SK-N-SH (cell line): ENCODE measurements around the gene ATPAF2. TPM values are rescaled to one million over a fixed set of nuclear protein-coding genes. Genes with fewer than 3 reads are reported as not detected.
A peak's percentile ranks its signal among the peaks of the same experiment; 100 is the strongest.

Experiments used
- CTCF ChIA-PET: fragments of 300-600, 350-600 bp; formaldehyde crosslinking; extraction: SDS; loops from one replicate; lab custom pipeline; 2021; lab: Yijun Ruan, JAX
- POLR2A ChIA-PET: fragments of 350-600 bp; sonication (Branson Sonifier 250); formaldehyde crosslinking; extraction: SDS; loops from one replicate; lab custom pipeline; 2020; ENCODE audit warnings: antibody characterized with exemption, inconsistent platforms; lab: Yijun Ruan, JAX
- DNase-seq: peaks from one replicate; pipeline ENCODE4 v3.0.0; 2012
- H2AFZ ChIP-seq: fragments of 200-600 bp; sonication (generic); 2 replicates; pipeline ENCODE4 v1.8.1; 2016; ENCODE audit warnings: antibody characterized with exemption, mild to moderate bottlenecking, low read depth
- H3F3A ChIP-seq: fragments of 200-600 bp; sonication (generic); replicated peaks from 2 replicates; pipeline ENCODE3; 2016; ENCODE audit warnings: antibody characterized with exemption, mild to moderate bottlenecking; ENCODE audit not compliant: insufficient read depth
- H3K27ac ChIP-seq, 2 experiments: fragments of 200-500 bp in 1 of 2; fragments of 200-600 bp in 1 of 2; sonication (Bioruptor generic) in 1 of 2; sonication (generic), shearing (Covaris generic) in 1 of 2; 2 replicates each; pipeline versions ENCODE4 v1.5.1 to v1.6.1; 2014 to 2016; ENCODE audit warnings: low read depth in 2 of 2, inconsistent platforms in 1 of 2, low read length in 1 of 2, mild to moderate bottlenecking in 1 of 2, mixed read lengths in 1 of 2
- H3K27me3 ChIP-seq: fragments of 200-600 bp; sonication (generic), shearing (Covaris generic); 2 replicates; pipeline ENCODE4 v1.6.1; 2016; ENCODE audit warnings: mixed run types; ENCODE audit not compliant: insufficient read depth
- H3K36me3 ChIP-seq, 2 experiments: fragments of 200-500 bp in 1 of 2; fragments of 200-600 bp in 1 of 2; sonication (Bioruptor generic) in 1 of 2; sonication (generic) in 1 of 2; replicated peaks in 1 of 2; 2 replicates each; pipeline versions ENCODE3 to v1.5.1; 2014 to 2016; ENCODE audit warnings: low read length in 1 of 2, mild to moderate bottlenecking in 1 of 2; ENCODE audit not compliant: insufficient read depth in 2 of 2, control insufficient read depth in 1 of 2
- H3K4me1 ChIP-seq, 2 experiments: fragments of 200-500 bp in 1 of 2; fragments of 200-600 bp in 1 of 2; sonication (Bioruptor generic) in 1 of 2; sonication (generic), shearing (Covaris generic) in 1 of 2; 2 replicates each; pipeline versions ENCODE4 v1.5.1 to v1.6.1; 2014 to 2016; ENCODE audit warnings: low read depth in 1 of 2, low read length in 1 of 2, mixed run types in 1 of 2; ENCODE audit not compliant: insufficient read depth in 2 of 2, control insufficient read depth in 1 of 2
- H3K4me2 ChIP-seq: fragments of 200-600 bp; sonication (generic), shearing (Covaris generic); 2 replicates; pipeline ENCODE4 v1.6.1; 2017; ENCODE audit warnings: mixed run types
- H3K4me3 ChIP-seq, 2 experiments: fragments of 200-500 bp in 1 of 2; fragments of 200-600 bp in 1 of 2; sonication (Bioruptor generic) in 1 of 2; sonication (generic), shearing (Covaris generic) in 1 of 2; 2 replicates each; pipeline versions ENCODE4 v1.5.1 to v1.8.1; 2014 to 2016; ENCODE audit warnings: low read depth in 2 of 2, inconsistent platforms in 1 of 2, low read length in 1 of 2, mild to moderate bottlenecking in 1 of 2, mixed read lengths in 1 of 2, moderate library complexity in 1 of 2
- H3K79me2 ChIP-seq: fragments of 200-600 bp; sonication (generic); 2 replicates; pipeline ENCODE4 v1.8.1; 2017; ENCODE audit warnings: mild to moderate bottlenecking; ENCODE audit not compliant: insufficient read depth
- H3K9ac ChIP-seq: fragments of 200-600 bp; sonication (generic); 2 replicates; pipeline ENCODE4 v1.6.1; 2017; ENCODE audit warnings: mixed run types
- H3K9me2 ChIP-seq: fragments of 200-600 bp; sonication (generic); 2 replicates; pipeline ENCODE4 v1.6.1; 2017; ENCODE audit warnings: mixed run types
- H3K9me3 ChIP-seq: fragments of 200-600 bp; sonication (generic); 2 replicates; pipeline ENCODE4 v1.6.1; 2017; ENCODE audit warnings: mixed run types, mild to moderate bottlenecking, moderate library complexity
- H4K20me1 ChIP-seq: fragments of 200-600 bp; sonication (generic); 2 replicates; pipeline ENCODE4 v1.6.1; 2017; ENCODE audit warnings: mild to moderate bottlenecking, mixed run types; ENCODE audit not compliant: insufficient read depth
- CHD2 ChIP-seq: fragments of 150-350 bp; IDR thresholded peaks from 2 replicates; pipeline ENCODE4 v1.6.1; 2018; ENCODE audit warnings: low read length; ENCODE audit not compliant: partially characterized antibody
- EP300 ChIP-seq, 2 experiments: IDR thresholded peaks; 2 replicates each; pipeline versions ENCODE4 v1.4.0 to v1.6.1; 2012; ENCODE audit warnings: borderline replicate concordance in 1 of 2, low read depth in 1 of 2, low read length in 1 of 2
- EZH2phosphoT487 ChIP-seq: fragments of 200-600 bp; sonication (generic); IDR thresholded peaks from 2 replicates; pipeline ENCODE4 v1.6.1; 2017; ENCODE audit warnings: low read depth, mixed run types, mild to moderate bottlenecking, antibody characterized with exemption, moderate library complexity, borderline replicate concordance
- FOSL2 ChIP-seq: IDR thresholded peaks from 2 replicates; pipeline ENCODE4 v1.4.0; 2012; ENCODE audit warnings: low read depth, mild to moderate bottlenecking, moderate library complexity, borderline replicate concordance
- FOXJ3 ChIP-seq: sonication (generic); formaldehyde crosslinking; IDR thresholded peaks from 2 replicates; pipeline ENCODE4 v1.5.1; 2020; ENCODE audit warnings: mild to moderate bottlenecking, missing genetic modification reagents
- FOXM1 ChIP-seq: IDR thresholded peaks from 2 replicates; pipeline ENCODE4 v1.4.0; 2012; ENCODE audit warnings: low read depth, mild to moderate bottlenecking
- GABPA ChIP-seq: IDR thresholded peaks from 2 replicates; pipeline ENCODE4 v1.4.0; 2012; ENCODE audit warnings: low read depth, mild to moderate bottlenecking
- GATA2 ChIP-seq: sonication (generic); formaldehyde crosslinking; IDR thresholded peaks from 2 replicates; pipeline ENCODE4 v1.5.0; 2020; ENCODE audit warnings: mild to moderate bottlenecking, missing genetic modification reagents
- JUND ChIP-seq: IDR thresholded peaks from 2 replicates; pipeline ENCODE4 v1.4.0; 2012
- MAX ChIP-seq: IDR thresholded peaks from 2 replicates; pipeline ENCODE4 v1.4.0; 2012; ENCODE audit warnings: low read depth
- MEF2A ChIP-seq: IDR thresholded peaks from 2 replicates; pipeline ENCODE4 v1.4.0; 2012; ENCODE audit warnings: low read depth, borderline replicate concordance
- MXI1 ChIP-seq: IDR thresholded peaks from 2 replicates; pipeline ENCODE4 v1.6.1; 2012; ENCODE audit warnings: mild to moderate bottlenecking, low read depth, low read length, improper control_type of control experiment
- NFIC ChIP-seq: IDR thresholded peaks from 2 replicates; pipeline ENCODE4 v1.4.0; 2012; ENCODE audit warnings: borderline replicate concordance
- POLR2AphosphoS5 ChIP-seq: IDR thresholded peaks from 2 replicates; pipeline ENCODE4 v1.6.1; 2012; ENCODE audit warnings: low read depth, low read length
- RAD21 ChIP-seq: IDR thresholded peaks from 2 replicates; pipeline ENCODE4 v1.6.1; 2012; ENCODE audit warnings: mild to moderate bottlenecking, low read length
- RCOR1 ChIP-seq: fragments of 150-350 bp; IDR thresholded peaks from 2 replicates; pipeline ENCODE4 v1.6.1; 2017; ENCODE audit warnings: antibody characterized with exemption, low read length
- REST ChIP-seq: IDR thresholded peaks from 2 replicates; pipeline ENCODE4 v1.6.1; 2012; ENCODE audit warnings: mild to moderate bottlenecking, low read depth, low read length, moderate library complexity
- RFX5 ChIP-seq: IDR thresholded peaks from 2 replicates; pipeline ENCODE4 v1.6.1; 2012; ENCODE audit warnings: mild to moderate bottlenecking, improper control_type of control experiment, low read length
- RXRA ChIP-seq: IDR thresholded peaks from 2 replicates; pipeline ENCODE4 v1.4.0; 2012; ENCODE audit warnings: low read depth, mild to moderate bottlenecking, borderline replicate concordance
- SIN3A ChIP-seq: IDR thresholded peaks from 2 replicates; pipeline ENCODE4 v1.6.1; 2012; ENCODE audit warnings: low read depth, mild to moderate bottlenecking, low read length, moderate library complexity, borderline replicate concordance
- SMC3 ChIP-seq: IDR thresholded peaks from 2 replicates; pipeline ENCODE4 v1.6.1; 2012; ENCODE audit warnings: low read depth, low read length, improper control_type of control experiment
- TCF12 ChIP-seq: IDR thresholded peaks from 2 replicates; pipeline ENCODE4 v1.4.0; 2012
- TEAD4 ChIP-seq: IDR thresholded peaks from 2 replicates; pipeline ENCODE4 v1.4.0; 2012; ENCODE audit warnings: mild to moderate bottlenecking, borderline replicate concordance; ENCODE audit not compliant: insufficient read depth
- USF2 ChIP-seq: fragments of 150-350 bp; IDR thresholded peaks from 2 replicates; pipeline ENCODE4 v1.6.1; 2017; ENCODE audit warnings: antibody characterized with exemption, low read length, low read depth, borderline replicate concordance
- YY1 ChIP-seq: IDR thresholded peaks from 2 replicates; pipeline ENCODE4 v1.4.0; 2012; ENCODE audit warnings: low read depth, mild to moderate bottlenecking
- WGBS: methylation state at CpG from one replicate; pipeline ENCODE4 v1.1.6; 2017; ENCODE audit warnings: low lambda C conversion rate; 5-methylcytosine and 5-hydroxymethylcytosine counted together
- polyA plus RNA-seq, 3 experiments: library from polyadenylated mRNA; depleted of rRNA; stranded (reverse); fragments of >200 nt; gene quantifications; 2 replicates each; pipeline ENCODE4 v1.2.3, GENCODE V29; 2012
- TF ChIP-seq, protein P1 (sequence below): IDR thresholded peaks from 2 replicates; pipeline ENCODE4 v1.4.0; 2012; ENCODE audit warnings: low read depth, borderline replicate concordance
- TF ChIP-seq, protein P2 (sequence below): fragments of 200-600 bp; sonication (generic); IDR thresholded peaks from 2 replicates; pipeline ENCODE4 v1.6.1; 2017; ENCODE audit warnings: antibody characterized with exemption, mild to moderate bottlenecking, moderate library complexity

Gene ATPAF2
- 17.0 and 20.8 TPM in 2 replicates for polyA plus RNA-seq (2012; rRNA removed)
- 10.6 and 14.5 TPM in 2 replicates for polyA plus RNA-seq (2012; cell fraction: cytosol; rRNA removed)
- 39.9 and 71.2 TPM in 2 replicates for polyA plus RNA-seq (2012; cell fraction: nucleus; rRNA removed)

DNA sequence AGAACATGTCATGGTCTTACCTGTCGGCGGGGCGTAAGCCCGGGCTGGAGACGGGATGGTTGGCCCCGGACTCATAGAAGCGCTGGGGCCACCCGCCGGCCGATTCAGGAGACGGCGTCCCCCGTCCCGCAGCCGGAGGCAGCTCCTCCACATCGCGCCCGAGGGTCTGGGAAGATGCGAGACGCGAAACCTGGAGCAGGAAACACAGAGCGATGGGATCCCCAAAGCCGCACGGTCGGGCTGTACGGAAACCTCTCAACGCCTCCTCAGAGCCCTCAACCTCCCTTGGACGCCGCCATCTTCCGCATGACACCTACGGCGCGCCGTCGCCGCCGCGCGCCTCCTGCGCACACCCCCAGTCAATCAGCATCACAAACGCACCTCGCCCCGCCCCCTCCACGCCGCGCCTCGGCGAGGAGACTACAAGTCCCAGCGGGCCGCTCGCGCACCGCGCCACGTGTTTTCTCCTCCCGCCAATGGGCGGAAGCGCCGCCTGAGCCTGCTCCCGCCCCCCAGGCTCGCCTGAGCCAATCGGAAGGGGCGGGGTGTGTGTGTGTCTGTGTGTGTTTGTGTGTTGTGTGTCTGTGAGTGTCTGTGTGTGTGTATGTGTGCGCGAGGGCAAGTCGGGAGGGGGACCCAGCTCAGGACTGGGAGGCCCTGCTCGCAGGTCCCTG lies at the start of gene ATPAF2, which contains the start of gene GID4:
Gene ATPAF2 (minus strand): TSS at position 308 of the 674 bp plus-strand sequence. CDS start 155 bp downstream, at position 153.
Gene GID4 (plus strand): TSS at position 548 of the 674 bp plus-strand sequence. CDS start 57 bp downstream, at position 605.
- POLR2A ChIA-PET, result no interaction called here
- Histone ChIP-seq H3K79me2 (peaks cover 58% of the 10 kb centered on the region), H3K9me2 (no peaks in the 10 kb centered on the region), H3K9me3 (no peaks in the 10 kb centered on the region), H3K27ac (peak within 1 kb of the TSS; percentile 36 to 83; a peak in 3 of 4 replicates), H2AFZ (peak within 1 kb of the TSS; percentile 91), H3K27me3 (no peaks in the 10 kb centered on the region), H3K4me1 (peaks cover 0 to 27% of the 10 kb centered on the region in 2 experiments; a peak in 2 of 4 replicates), H3K4me2 (peak within 1 kb of the TSS; percentile 94), H4K20me1 (peaks cover 4% of the 10 kb centered on the region; the same call in 1 of the 2 replicates), H3K4me3 (peak within 1 kb of the TSS; percentile 82 to 83), H3F3A (peaks cover 7% of the 10 kb centered on the region), H3K36me3 (no peaks in the 10 kb centered on the region), H3K9ac (peak within 1 kb of the TSS; percentile 84)
- peak; percentile 99 for DNase-seq
- CTCF ChIA-PET, result interaction anchor here (0.8 to 2.9 kb wide), 5 partner anchors 17 to 148 kb away, joined by 3 to 11 read pairs (median 6); no protein-coding TSS in a partner anchor
- under 1% methylated on average over 41 of the region's 67 CpGs for WGBS
- TF ChIP-seq RAD21 (no peak), USF2 (peak; percentile 92), YY1 (peak; percentile 98), EZH2phosphoT487 (no peak), GATA2 (no peak), POLR2AphosphoS5 (0 out of 2 replicates have a peak, but pooled peaks have one; percentile 35), RFX5 (no peak), JUND (no peak), FOSL2 (no peak), NFIC (no peak), RCOR1 (peak; percentile 19; the same call in 1 of the 2 replicates), SMC3 (no peak), MEF2A (no peak), REST (no peak), MAX (peak; percentile 84), CHD2 (peak; percentile 84), FOXJ3 (peak; percentile 53; the same call in 1 of the 2 replicates), FOXM1 (no peak), TEAD4 (no peak), EP300 (IDR thresholded peaks at IDR 0.05; ENCODE audit: borderline replicate concordance in 1 of 2, low read depth in 1 of 2, low read length in 1 of 2) (no peak), GABPA (peak; percentile 40), SIN3A (peak; percentile 81; the same call in 1 of the 2 replicates), TCF12 (no peak), RXRA (no peak), MXI1 (peak; percentile 82)
- TF ChIP-seq, protein P1, sequence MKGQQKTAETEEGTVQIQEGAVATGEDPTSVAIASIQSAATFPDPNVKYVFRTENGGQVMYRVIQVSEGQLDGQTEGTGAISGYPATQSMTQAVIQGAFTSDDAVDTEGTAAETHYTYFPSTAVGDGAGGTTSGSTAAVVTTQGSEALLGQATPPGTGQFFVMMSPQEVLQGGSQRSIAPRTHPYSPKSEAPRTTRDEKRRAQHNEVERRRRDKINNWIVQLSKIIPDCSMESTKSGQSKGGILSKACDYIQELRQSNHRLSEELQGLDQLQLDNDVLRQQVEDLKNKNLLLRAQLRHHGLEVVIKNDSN, result peak; percentile 99
- TF ChIP-seq, protein P2, sequence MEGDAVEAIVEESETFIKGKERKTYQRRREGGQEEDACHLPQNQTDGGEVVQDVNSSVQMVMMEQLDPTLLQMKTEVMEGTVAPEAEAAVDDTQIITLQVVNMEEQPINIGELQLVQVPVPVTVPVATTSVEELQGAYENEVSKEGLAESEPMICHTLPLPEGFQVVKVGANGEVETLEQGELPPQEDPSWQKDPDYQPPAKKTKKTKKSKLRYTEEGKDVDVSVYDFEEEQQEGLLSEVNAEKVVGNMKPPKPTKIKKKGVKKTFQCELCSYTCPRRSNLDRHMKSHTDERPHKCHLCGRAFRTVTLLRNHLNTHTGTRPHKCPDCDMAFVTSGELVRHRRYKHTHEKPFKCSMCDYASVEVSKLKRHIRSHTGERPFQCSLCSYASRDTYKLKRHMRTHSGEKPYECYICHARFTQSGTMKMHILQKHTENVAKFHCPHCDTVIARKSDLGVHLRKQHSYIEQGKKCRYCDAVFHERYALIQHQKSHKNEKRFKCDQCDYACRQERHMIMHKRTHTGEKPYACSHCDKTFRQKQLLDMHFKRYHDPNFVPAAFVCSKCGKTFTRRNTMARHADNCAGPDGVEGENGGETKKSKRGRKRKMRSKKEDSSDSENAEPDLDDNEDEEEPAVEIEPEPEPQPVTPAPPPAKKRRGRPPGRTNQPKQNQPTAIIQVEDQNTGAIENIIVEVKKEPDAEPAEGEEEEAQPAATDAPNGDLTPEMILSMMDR, result peak; percentile 22; the same call in 1 of the 2 replicates
